ENCODE data around the gene CTNNB1.

The CTNNB1 gene

GRCh38 chr3:41173926-41174885 is 25.1 kb upstream of the CTNNB1 start:
- Histone ChIP-seq H3K27me3 (replicated peaks; ENCODE audit: insufficient read depth, low read length) (no peaks in the 10 kb centered on the region), H3K4me3 (ENCODE audit: low read length) (no peak overlapping the region), H4K20me1 (ENCODE audit: insufficient read depth, low read length) (no peaks in the 10 kb centered on the region), H3K27ac (ENCODE audit: low read length) (no peak overlapping the region), H3K9me3 (replicated peaks; ENCODE audit: insufficient read depth, low read length) (no peaks in the 10 kb centered on the region), H3F3A (ENCODE audit: insufficient read depth, low read length) (no peaks in the 10 kb centered on the region), H2AFZ (ENCODE audit: low read length) (no peak overlapping the region), H3K9me2 (replicated peaks; ENCODE audit: insufficient read depth, low read length) (no peaks in the 10 kb centered on the region), H3K36me3 (replicated peaks; ENCODE audit: insufficient read depth, low read length) (no peaks in the 10 kb centered on the region), H3K79me2 (ENCODE audit: low read length) (no peaks in the 10 kb centered on the region), H3K9ac (ENCODE audit: low read length) (no peak overlapping the region), H3K4me1 (ENCODE audit: low read length) (no peaks in the 10 kb centered on the region), H3K4me2 (ENCODE audit: low read depth, low read length) (no peak overlapping the region)
- no peak for DNase-seq
- TF ChIP-seq EZH2phosphoT487 (IDR thresholded peaks at IDR 0.05; ENCODE audit: low read length) (no peak), CTCF (IDR thresholded peaks at IDR 0.05; ENCODE audit: low read length) (no peak), EZH2 (optimal IDR thresholded peaks at IDR 0.05; ENCODE audit: low read depth, low read length) (no peak)

GRCh38 chr3:41175365-41175764 is 23.9 kb upstream of the CTNNB1 start:
- no peaks in the 10 kb centered on the region for H3K27me3 ChIP-seq (replicated peaks; ENCODE audit: insufficient read depth, low read length)
- H3K9me3 ChIP-seq (replicated peaks; ENCODE audit: insufficient read depth, low read length), result no peaks in the 10 kb centered on the region
- H3K79me2 ChIP-seq (ENCODE audit: low read length), result no peaks in the 10 kb centered on the region
- no peaks in the 10 kb centered on the region for H3K4me1 ChIP-seq (ENCODE audit: low read length)
- H3K9me2 ChIP-seq (replicated peaks; ENCODE audit: insufficient read depth, low read length), result no peaks in the 10 kb centered on the region
- no peak for TF ChIP-seq CTCF (IDR thresholded peaks at IDR 0.05; ENCODE audit: low read length)
- TF ChIP-seq EZH2 (optimal IDR thresholded peaks at IDR 0.05; ENCODE audit: low read depth, low read length), result no peak
- TF ChIP-seq EZH2phosphoT487 (IDR thresholded peaks at IDR 0.05; ENCODE audit: low read length), result no peak
- no peaks in the 10 kb centered on the region for H3K36me3 ChIP-seq (replicated peaks; ENCODE audit: insufficient read depth, low read length)
- no peaks in the 10 kb centered on the region for H3F3A ChIP-seq (ENCODE audit: insufficient read depth, low read length)
- H3K27ac ChIP-seq (ENCODE audit: low read length), result no peak overlapping the region
- no peak overlapping the region for H3K9ac ChIP-seq (ENCODE audit: low read length)
- no peak overlapping the region for H3K4me2 ChIP-seq (ENCODE audit: low read depth, low read length)
- no peak for DNase-seq
- no peaks in the 10 kb centered on the region for H4K20me1 ChIP-seq (ENCODE audit: insufficient read depth, low read length)
- no peak overlapping the region for H3K4me3 ChIP-seq (ENCODE audit: low read length)
- H2AFZ ChIP-seq (ENCODE audit: low read length), result no peak overlapping the region

GRCh38 chr3:41176596-41176995 is 22.7 kb upstream of the CTNNB1 start:
- H3K27ac ChIP-seq (ENCODE audit: low read length), result no peak overlapping the region
- no peaks in the 10 kb centered on the region for H3K4me1 ChIP-seq (ENCODE audit: low read length)
- H4K20me1 ChIP-seq (ENCODE audit: insufficient read depth, low read length), result no peaks in the 10 kb centered on the region
- H3K4me3 ChIP-seq (ENCODE audit: low read length), result no peak overlapping the region
- H3K9me3 ChIP-seq (replicated peaks; ENCODE audit: insufficient read depth, low read length), result no peaks in the 10 kb centered on the region
- no peak for DNase-seq
- H3K4me2 ChIP-seq (ENCODE audit: low read depth, low read length), result no peak overlapping the region
- no peaks in the 10 kb centered on the region for H3F3A ChIP-seq (ENCODE audit: insufficient read depth, low read length)
- H3K27me3 ChIP-seq (replicated peaks; ENCODE audit: insufficient read depth, low read length), result no peaks in the 10 kb centered on the region
- no peak overlapping the region for H3K9ac ChIP-seq (ENCODE audit: low read length)
- no peak for TF ChIP-seq EZH2phosphoT487 (IDR thresholded peaks at IDR 0.05; ENCODE audit: low read length)
- no peak for TF ChIP-seq CTCF (IDR thresholded peaks at IDR 0.05; ENCODE audit: low read length)
- TF ChIP-seq EZH2 (optimal IDR thresholded peaks at IDR 0.05; ENCODE audit: low read depth, low read length), result no peak
- H3K9me2 ChIP-seq (replicated peaks; ENCODE audit: insufficient read depth, low read length), result no peaks in the 10 kb centered on the region
- H2AFZ ChIP-seq (ENCODE audit: low read length), result no peak overlapping the region
- H3K79me2 ChIP-seq (ENCODE audit: low read length), result no peaks in the 10 kb centered on the region
- H3K36me3 ChIP-seq (replicated peaks; ENCODE audit: insufficient read depth, low read length), result no peaks in the 10 kb centered on the region

All from MM.1S (cell line).